Activated CD4-positive, alpha-beta memory T cell treated with anti-CD3 and anti-CD28 coated beads, Interleukin-2, amount 10 ng/mL, durations not matched to agents 7 days and 5 days (primary cell): ENCODE results near the gene NREP. TPM values are rescaled to one million over a fixed set of nuclear protein-coding genes. Genes with fewer than 3 reads are reported as not detected.

Source experiments
- CTCF ChIA-PET: fragments of 350-600 bp; sonication (Branson Sonifier 250); formaldehyde crosslinking; loops from one replicate; lab custom pipeline; 2021; ENCODE audit warnings: antibody characterized with exemption, inconsistent platforms; lab: Charles Lee
- POLR2A ChIA-PET: fragments of 350-600 bp; sonication (Branson Sonifier 250); formaldehyde crosslinking; loops from one replicate; lab custom pipeline; 2021; ENCODE audit warnings: antibody characterized with exemption; lab: Charles Lee
- DNase-seq: peaks from one replicate; pipeline ENCODE4 v3.0.0-alpha.2; 2020
- H3K27ac Mint-ChIP-seq: one replicate; pipeline ENCODE4 v1.8.0; 2021; ENCODE audit warnings: mild to moderate bottlenecking, mixed read lengths
- H3K27me3 Mint-ChIP-seq: one replicate; pipeline ENCODE4 v1.8.0; 2021; ENCODE audit warnings: mixed read lengths
- H3K36me3 Mint-ChIP-seq: one replicate; pipeline ENCODE4 v1.8.0; 2021; ENCODE audit warnings: low read depth, mixed read lengths
- H3K4me1 Mint-ChIP-seq: one replicate; pipeline ENCODE4 v1.8.0; 2021; ENCODE audit warnings: mixed read lengths
- H3K4me3 Mint-ChIP-seq: one replicate; pipeline ENCODE4 v1.8.0; 2021; ENCODE audit warnings: mild to moderate bottlenecking, mixed read lengths
- H3K9me3 Mint-ChIP-seq: one replicate; pipeline ENCODE4 v1.8.0; 2021; ENCODE audit warnings: mixed read lengths
- total RNA-seq, 2 experiments: library from RNA; stranded (reverse); gene quantifications; one replicate each; pipeline ENCODE4 v1.2.3, GENCODE V29; 2021

NREP gene
- total RNA-seq, result 1 to 10 TPM; 4.5 to 4.8 TPM

GRCh38 chr5:111756581-111757354, at the start of gene NREP:
TSS of gene NREP (minus strand) at chr5:111757194. CDS start at chr5:111755772, 1,422 bp downstream.
- Mint-ChIP-seq H3K4me1 (peaks cover 13% of the 10 kb centered on the region), H3K27ac (peak within 1 kb of the TSS; percentile 62), H3K27me3 (peaks cover 18% of the 10 kb centered on the region), H3K36me3 (no peaks in the 10 kb centered on the region), H3K9me3 (no peaks in the 10 kb centered on the region), H3K4me3 (peak within 1 kb of the TSS; percentile 80)
- POLR2A ChIA-PET, result interaction anchor here (1.4 to 2.1 kb wide), 2 partner anchors 15 to 404 kb away, joined by 4 to 13 read pairs; no protein-coding TSS in a partner anchor
- CTCF ChIA-PET, result interaction anchor here (0.7 to 1.5 kb wide), 5 partner anchors 29 to 245 kb away, joined by 3 to 5 read pairs (median 5); no protein-coding TSS in a partner anchor
- DNase-seq, result peak; percentile 34

GRCh38 chr5:111806753-111807152, 49.8 kb upstream of the NREP start:
- no peak for DNase-seq
- Mint-ChIP-seq H3K36me3 (no peaks in the 10 kb centered on the region), H3K4me1 (no peaks in the 10 kb centered on the region), H3K27me3 (peaks cover 3% of the 10 kb centered on the region), H3K9me3 (no peaks in the 10 kb centered on the region), H3K27ac (no peak overlapping the region), H3K4me3 (no peak overlapping the region)
- ChIA-PET POLR2A (no interaction called here), CTCF (no interaction called here)

- Mint-ChIP-seq H3K36me3 (no peaks in the 10 kb centered on the region), H3K4me1 (no peaks in the 10 kb centered on the region), H3K4me3 (no peak overlapping the region), H3K9me3 (no peaks in the 10 kb centered on the region), H3K27me3 (peaks cover 3% of the 10 kb centered on the region), H3K27ac (no peak overlapping the region)
- DNase-seq, result no peak
- POLR2A ChIA-PET, result no interaction called here
- CTCF ChIA-PET, result no interaction called here
Observed at GRCh38 chr5:111806156-111806555, 49.2 kb upstream of the NREP start.

- no peak overlapping the region for H3K27ac Mint-ChIP-seq
- no peak overlapping the region for H3K4me3 Mint-ChIP-seq
- ChIA-PET POLR2A (no interaction called here), CTCF (no interaction called here)
- no peak for DNase-seq
- H3K36me3 Mint-ChIP-seq, result no peaks in the 10 kb centered on the region
- H3K4me1 Mint-ChIP-seq, result no peaks in the 10 kb centered on the region
- no peaks in the 10 kb centered on the region for H3K9me3 Mint-ChIP-seq
- H3K27me3 Mint-ChIP-seq, result peaks cover 3% of the 10 kb centered on the region
Observed at GRCh38 chr5:111805071-111805470, 48.1 kb upstream of the NREP start.

- CTCF ChIA-PET, result no interaction called here
- POLR2A ChIA-PET, result no interaction called here
Observed at GRCh38 chr5:111800351-111800750, 43.4 kb upstream of the NREP start.

GRCh38 chr5:111795142-111795541, 38.1 kb upstream of the NREP start:
- DNase-seq, result no peak
- H3K36me3 Mint-ChIP-seq, result no peaks in the 10 kb centered on the region
- ChIA-PET POLR2A (no interaction called here), CTCF (no interaction called here)
- no peak overlapping the region for H3K4me3 Mint-ChIP-seq
- no peaks in the 10 kb centered on the region for H3K27me3 Mint-ChIP-seq
- H3K4me1 Mint-ChIP-seq, result no peaks in the 10 kb centered on the region
- H3K27ac Mint-ChIP-seq, result no peak overlapping the region
- H3K9me3 Mint-ChIP-seq, result no peaks in the 10 kb centered on the region

More at GRCh38 chr5:111800351-111800750, 43.4 kb upstream of the NREP start:
- H3K9me3 Mint-ChIP-seq, result no peaks in the 10 kb centered on the region
- H3K4me1 Mint-ChIP-seq, result no peaks in the 10 kb centered on the region
- H3K27me3 Mint-ChIP-seq, result peaks cover 3% of the 10 kb centered on the region
- no peaks in the 10 kb centered on the region for H3K36me3 Mint-ChIP-seq
- H3K27ac Mint-ChIP-seq, result no peak overlapping the region
- H3K4me3 Mint-ChIP-seq, result no peak overlapping the region
- no peak for DNase-seq

GRCh38 chr5:111792471-111793058, 35.6 kb upstream of the NREP start:
- no peak for DNase-seq
- Mint-ChIP-seq H3K4me3 (no peak overlapping the region), H3K27me3 (peaks cover 2% of the 10 kb centered on the region), H3K27ac (no peak overlapping the region), H3K4me1 (no peaks in the 10 kb centered on the region), H3K9me3 (no peaks in the 10 kb centered on the region), H3K36me3 (no peaks in the 10 kb centered on the region)
- POLR2A ChIA-PET, result no interaction called here
- CTCF ChIA-PET, result no interaction called here

- H3K36me3 Mint-ChIP-seq, result no peaks in the 10 kb centered on the region
Observed at GRCh38 chr5:111790295-111790694, 33.3 kb upstream of the NREP start.

GRCh38 chr5:111787006-111787405, 30.0 kb upstream of the NREP start:
- ChIA-PET CTCF (no interaction called here), POLR2A (no interaction called here)
- no peaks in the 10 kb centered on the region for H3K4me1 Mint-ChIP-seq
- DNase-seq, result no peak
- no peaks in the 10 kb centered on the region for H3K36me3 Mint-ChIP-seq
- H3K9me3 Mint-ChIP-seq, result no peaks in the 10 kb centered on the region
- H3K27ac Mint-ChIP-seq, result no peak overlapping the region
- H3K4me3 Mint-ChIP-seq, result no peak overlapping the region
- H3K27me3 Mint-ChIP-seq, result peaks cover 2% of the 10 kb centered on the region

More at GRCh38 chr5:111790295-111790694, 33.3 kb upstream of the NREP start:
- CTCF ChIA-PET, result no interaction called here
- Mint-ChIP-seq H3K27me3 (peaks cover 2% of the 10 kb centered on the region), H3K27ac (no peak overlapping the region), H3K9me3 (no peaks in the 10 kb centered on the region), H3K4me3 (no peak overlapping the region), H3K4me1 (no peaks in the 10 kb centered on the region)
- DNase-seq, result no peak
- POLR2A ChIA-PET, result no interaction called here

- Mint-ChIP-seq H3K4me3 (no peak overlapping the region), H3K4me1 (no peaks in the 10 kb centered on the region), H3K27me3 (peaks cover 2% of the 10 kb centered on the region), H3K9me3 (no peaks in the 10 kb centered on the region), H3K27ac (no peak overlapping the region), H3K36me3 (no peaks in the 10 kb centered on the region)
- no peak for DNase-seq
- ChIA-PET CTCF (no interaction called here), POLR2A (no interaction called here)
Observed at GRCh38 chr5:111784491-111785181, 27.6 kb upstream of the NREP start.

- H3K9me3 Mint-ChIP-seq, result no peaks in the 10 kb centered on the region
- ChIA-PET POLR2A (interaction anchor here (0.6 kb wide), 1 partner anchor 449 kb away, joined by 3 read pairs; no protein-coding TSS in a partner anchor), CTCF (no interaction called here)
- no peak for DNase-seq
- no peak overlapping the region for H3K4me3 Mint-ChIP-seq
- no peaks in the 10 kb centered on the region for H3K4me1 Mint-ChIP-seq
- H3K36me3 Mint-ChIP-seq, result no peaks in the 10 kb centered on the region
- peaks cover 8% of the 10 kb centered on the region for H3K27me3 Mint-ChIP-seq
- no peak overlapping the region for H3K27ac Mint-ChIP-seq
Observed at GRCh38 chr5:111783537-111783936, 26.5 kb upstream of the NREP start.

GRCh38 chr5:111782216-111782615, 25.2 kb upstream of the NREP start:
- H3K27me3 Mint-ChIP-seq, result peaks cover 9% of the 10 kb centered on the region
- ChIA-PET CTCF (no interaction called here), POLR2A (no interaction called here)
- no peak overlapping the region for H3K27ac Mint-ChIP-seq
- no peak overlapping the region for H3K4me3 Mint-ChIP-seq
- DNase-seq, result no peak
- no peaks in the 10 kb centered on the region for H3K4me1 Mint-ChIP-seq
- H3K36me3 Mint-ChIP-seq, result no peaks in the 10 kb centered on the region
- H3K9me3 Mint-ChIP-seq, result no peaks in the 10 kb centered on the region

GRCh38 chr5:111781200-111781599, 24.2 kb upstream of the NREP start:
- no peak for DNase-seq
- H3K9me3 Mint-ChIP-seq, result no peaks in the 10 kb centered on the region
- no peaks in the 10 kb centered on the region for H3K4me1 Mint-ChIP-seq
- POLR2A ChIA-PET, result no interaction called here
- no peak overlapping the region for H3K27ac Mint-ChIP-seq
- CTCF ChIA-PET, result no interaction called here
- H3K4me3 Mint-ChIP-seq, result no peak overlapping the region
- peaks cover 11% of the 10 kb centered on the region for H3K27me3 Mint-ChIP-seq
- H3K36me3 Mint-ChIP-seq, result no peaks in the 10 kb centered on the region
